ENCODE data around the gene SLC1A3.
A peak's percentile ranks its signal among the peaks of the same experiment; 100 is the strongest.
"Not testable (repeated sequence)": the region's sequence is repeated elsewhere in the genome, so short reads cannot be mapped to it uniquely, and the experiment has no call there.

The SLC1A3 gene

DNA sequence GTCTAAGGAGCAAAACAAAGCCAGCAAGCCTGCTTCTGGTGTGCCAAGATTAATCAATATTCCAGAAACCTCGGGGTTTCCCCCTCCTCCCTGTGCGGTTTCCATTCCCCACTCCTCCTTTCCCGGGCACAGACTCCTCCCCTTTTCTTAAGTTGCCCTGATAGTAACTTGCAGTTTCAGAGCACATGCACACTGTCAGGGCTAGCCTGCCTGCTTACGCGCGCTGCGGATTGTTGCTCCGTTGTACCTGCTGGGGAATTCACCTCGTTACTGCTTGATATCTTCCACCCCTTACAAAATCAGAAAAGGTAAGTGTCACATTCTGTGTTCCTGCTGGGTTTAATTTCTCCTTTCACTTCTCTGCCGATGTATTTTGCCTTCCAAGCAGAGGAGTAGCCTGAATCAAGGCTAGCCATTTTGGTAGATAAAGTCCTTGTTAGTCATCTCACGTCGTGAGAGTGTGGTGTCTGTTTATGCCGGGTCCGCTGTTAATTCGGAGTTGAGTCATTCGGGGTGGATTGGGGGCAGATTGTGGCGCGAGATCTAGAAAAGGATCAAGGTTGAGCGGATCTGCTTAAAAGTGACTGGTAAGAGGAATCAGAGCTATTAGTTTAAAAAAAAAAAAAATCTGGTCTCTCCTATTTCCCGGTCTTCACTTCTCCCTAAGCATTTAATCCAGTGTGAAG is at the start of gene SLC1A3:
TSS of gene SLC1A3 (plus strand) at position 179 of the 686 bp plus-strand sequence. CDS start 1,818 bp downstream, outside the sequence.
- DNase-seq = peak; percentile 73

DNA sequence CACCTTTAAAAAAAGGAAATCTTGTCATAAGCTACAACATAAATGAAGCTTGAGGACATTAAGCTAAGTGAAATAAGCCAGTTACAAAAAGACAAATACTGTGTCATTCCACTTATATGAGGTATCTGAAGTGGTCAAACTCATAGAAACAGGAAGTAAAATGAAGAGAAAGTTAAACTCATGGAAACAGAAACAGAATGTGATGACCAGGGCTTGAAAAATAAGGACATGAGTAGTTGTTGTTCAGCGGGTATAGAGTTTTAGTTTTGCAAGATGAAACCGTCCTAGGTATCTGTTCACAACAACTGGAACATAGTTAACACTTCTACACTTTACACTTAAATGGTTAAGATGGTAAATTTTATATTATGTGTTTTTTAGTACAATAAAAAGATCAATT is 47.8 kb upstream of the SLC1A3 start:
- no peak for DNase-seq

DNA sequence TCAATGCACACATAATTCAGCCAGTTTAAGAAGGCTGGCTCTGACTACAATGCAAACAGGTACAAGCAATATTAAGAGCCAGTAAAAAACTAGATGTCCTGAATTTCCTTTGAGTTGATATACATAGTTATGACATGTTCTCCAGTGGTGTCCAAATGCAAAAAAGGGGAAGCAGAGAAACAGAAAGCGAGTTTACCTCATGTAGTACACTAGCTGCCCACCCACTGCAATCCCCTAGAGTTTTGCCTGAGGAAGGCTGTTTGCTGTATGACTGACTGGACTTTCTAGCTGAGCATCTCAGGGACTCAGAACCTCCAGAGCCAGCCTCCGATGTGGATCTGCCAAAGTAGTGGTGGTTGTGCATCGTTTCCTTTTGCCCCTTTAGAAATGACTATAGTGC is 44.8 kb upstream of the SLC1A3 start:
- DNase-seq = no peak

DNA sequence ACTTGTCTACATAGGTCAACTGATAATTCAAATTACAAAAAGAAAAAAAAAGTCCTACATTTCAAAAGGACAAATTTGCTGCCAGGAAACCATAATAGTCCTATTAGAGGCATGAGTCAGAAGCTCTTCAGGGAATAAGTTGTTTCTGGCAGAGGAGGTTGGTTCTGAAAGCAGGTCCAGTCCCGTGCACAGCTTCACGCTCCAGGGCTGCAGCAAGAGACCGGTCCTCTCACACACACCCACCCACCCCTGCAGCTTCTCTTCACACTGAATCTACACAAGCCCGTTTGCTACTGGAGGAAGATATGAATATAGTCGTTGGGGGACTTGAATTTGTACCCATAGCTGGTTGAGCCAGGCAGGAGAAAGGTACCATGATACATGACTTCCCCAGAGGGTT is 36.9 kb upstream of the SLC1A3 start:
- DNase-seq = no peak

DNA sequence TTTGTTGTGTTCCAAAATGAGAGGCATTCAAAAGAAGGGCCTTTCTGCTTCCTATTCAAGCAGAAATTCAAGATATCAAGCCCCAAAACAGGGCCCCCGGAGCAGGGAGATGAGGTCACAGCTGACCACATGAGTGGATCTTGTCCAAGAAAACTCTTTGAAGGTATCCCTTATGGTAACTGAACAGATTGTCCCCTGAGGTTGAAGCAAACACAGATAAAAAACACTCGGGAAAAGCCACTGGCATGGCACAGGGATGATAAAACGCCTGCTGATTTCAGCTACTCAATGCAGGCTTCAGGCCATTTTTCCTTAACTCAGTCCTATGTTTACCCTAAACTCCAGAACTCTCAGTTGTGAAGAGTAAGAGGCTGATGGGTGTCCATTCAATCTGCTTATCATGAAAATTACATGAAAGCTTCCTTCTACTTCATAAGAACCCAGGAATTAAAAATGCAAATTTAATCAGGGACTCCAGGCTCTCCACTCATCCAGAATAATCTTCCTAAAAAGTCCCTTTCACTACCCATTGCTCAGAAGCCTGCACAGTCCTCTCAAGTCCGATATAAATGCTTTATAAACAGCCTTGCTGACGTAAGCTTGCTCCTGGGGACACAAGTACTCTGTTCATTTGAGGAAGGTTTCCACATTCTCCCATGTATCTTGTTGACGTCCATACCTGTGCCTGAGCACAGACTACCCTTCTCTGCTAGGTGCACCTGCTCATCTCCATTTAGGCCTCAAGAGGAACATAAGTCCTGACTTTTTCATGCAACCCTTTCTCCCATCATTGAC is 35.9 kb upstream of the SLC1A3 start:
- peak; percentile 12 for DNase-seq

DNA sequence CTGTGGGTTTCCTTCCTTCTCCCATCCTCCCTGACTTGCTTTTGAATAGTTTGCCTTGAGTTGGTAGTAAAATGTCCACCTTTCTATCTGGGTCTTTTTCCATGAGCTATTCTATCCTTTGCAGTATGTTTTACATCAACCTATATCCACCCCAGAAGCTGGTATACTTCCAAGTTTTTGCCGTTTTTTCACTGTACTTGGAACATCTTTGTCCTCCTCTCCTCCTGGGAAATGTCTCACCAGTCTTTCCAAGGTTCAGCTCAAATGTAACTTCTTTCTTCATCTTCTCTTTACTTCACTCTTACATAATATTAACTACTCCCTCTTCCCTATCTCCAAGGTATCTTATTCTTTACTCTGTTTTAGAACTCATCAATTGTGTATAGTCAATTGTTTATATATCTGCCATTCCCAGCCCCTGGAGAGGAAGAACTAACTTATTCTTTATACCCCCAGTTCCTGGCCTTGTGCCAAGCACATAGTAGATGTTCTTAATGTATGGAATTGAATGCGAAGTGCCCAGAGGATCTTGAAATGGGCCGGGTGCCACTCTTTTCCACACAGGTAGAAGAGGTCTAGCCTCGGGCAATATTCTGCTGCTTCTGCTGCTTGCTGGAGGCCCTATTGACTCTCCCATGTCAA is 34.9 kb upstream of the SLC1A3 start:
- DNase-seq = no peak

DNA sequence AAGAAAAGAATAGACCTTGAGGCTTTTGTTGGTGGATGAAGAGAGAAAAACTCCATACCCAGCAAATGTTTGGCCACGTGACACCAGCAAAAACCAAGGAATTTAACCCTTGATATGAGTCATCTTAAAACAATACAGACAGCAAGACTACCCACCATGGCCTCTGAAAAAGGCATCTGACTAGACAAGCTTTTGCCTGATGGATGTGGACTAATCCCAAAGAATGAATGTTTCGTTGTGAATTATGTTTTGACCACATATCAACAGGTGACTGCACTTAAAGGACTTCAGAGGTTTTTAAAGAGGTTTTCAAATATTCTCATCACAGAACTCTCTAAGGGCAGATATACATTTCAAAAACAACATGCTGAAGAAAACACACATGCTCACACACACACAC is 33.0 kb upstream of the SLC1A3 start:
- peak; percentile 81 for DNase-seq

DNA sequence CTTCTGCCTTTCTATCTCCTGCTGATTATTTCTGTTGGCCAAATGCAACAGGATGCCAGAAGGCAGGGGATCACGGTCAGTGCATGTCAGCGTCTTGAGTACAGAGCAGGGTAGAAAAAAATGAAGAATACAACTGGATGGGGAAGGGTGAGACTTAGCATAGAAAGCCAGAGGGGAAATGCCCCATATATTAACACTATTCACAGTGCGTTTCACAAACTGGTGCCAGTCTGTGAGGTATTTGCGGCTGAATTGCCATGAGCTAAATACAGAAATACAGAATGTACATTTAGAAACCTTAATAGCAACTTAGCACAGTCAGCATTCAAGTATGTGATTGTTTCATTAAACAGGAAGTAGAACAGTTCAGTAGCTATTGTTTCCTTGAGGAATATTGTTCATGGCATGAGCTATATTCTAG is 31.0 kb upstream of the SLC1A3 start:
- peak; percentile 79 for DNase-seq

DNA sequence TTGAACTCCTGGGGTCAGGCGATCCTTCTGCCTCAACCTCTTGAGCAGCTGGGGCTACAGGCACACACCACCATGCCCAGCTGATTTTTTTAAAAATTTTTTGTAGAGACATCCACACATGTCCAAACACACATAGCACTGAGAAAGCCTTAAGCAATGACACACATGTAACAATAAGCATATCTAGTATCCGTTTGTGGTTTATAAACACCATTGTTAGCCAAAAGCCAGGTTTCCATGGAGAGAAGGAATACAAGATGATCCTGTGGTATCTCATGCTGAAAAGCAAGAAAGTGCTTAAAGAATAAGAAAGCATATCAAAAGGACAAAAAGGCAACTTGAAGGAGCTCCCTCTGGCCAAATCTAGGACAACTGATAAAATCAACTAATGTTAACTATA is 29.7 kb upstream of the SLC1A3 start:
- no peak for DNase-seq

DNA sequence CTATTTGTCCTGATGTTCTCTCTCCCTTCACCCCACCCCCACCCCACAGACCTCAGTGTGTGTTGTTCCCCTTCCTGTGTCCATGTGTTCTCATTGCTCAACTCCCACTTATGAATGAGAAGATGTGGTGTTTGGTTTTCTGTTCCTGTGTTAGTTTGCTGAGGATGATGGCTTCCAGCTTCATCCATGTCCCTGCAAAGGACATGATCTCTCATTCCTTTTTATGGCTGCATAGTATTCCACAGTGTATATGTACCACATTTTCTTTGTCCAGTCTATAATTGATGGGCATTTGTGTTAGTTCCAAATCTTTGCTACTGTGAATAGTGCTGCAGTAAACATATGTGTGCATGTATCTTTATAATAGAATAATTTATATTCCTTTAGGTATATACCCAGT is 26.5 kb upstream of the SLC1A3 start:
- not testable (repeated sequence) for DNase-seq

DNA sequence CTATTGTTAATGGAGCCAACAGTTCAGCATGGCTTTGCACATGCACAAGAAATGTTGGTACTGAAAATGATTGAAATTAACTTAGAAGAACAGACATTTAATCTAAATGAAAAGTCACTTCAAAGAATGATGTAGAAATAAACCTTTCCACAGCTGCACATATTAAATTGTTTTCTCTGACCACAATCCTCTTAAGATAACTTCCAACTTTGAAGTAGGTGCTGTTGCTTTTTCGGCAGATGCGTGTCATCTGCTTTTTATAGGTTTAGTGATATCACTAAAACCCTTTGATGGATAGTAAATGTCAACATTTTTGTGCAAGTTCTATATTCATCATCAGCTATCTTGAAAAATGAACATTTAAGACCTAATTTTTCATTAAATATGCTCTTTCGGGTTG is 25.3 kb upstream of the SLC1A3 start:
- no peak for DNase-seq

DNA sequence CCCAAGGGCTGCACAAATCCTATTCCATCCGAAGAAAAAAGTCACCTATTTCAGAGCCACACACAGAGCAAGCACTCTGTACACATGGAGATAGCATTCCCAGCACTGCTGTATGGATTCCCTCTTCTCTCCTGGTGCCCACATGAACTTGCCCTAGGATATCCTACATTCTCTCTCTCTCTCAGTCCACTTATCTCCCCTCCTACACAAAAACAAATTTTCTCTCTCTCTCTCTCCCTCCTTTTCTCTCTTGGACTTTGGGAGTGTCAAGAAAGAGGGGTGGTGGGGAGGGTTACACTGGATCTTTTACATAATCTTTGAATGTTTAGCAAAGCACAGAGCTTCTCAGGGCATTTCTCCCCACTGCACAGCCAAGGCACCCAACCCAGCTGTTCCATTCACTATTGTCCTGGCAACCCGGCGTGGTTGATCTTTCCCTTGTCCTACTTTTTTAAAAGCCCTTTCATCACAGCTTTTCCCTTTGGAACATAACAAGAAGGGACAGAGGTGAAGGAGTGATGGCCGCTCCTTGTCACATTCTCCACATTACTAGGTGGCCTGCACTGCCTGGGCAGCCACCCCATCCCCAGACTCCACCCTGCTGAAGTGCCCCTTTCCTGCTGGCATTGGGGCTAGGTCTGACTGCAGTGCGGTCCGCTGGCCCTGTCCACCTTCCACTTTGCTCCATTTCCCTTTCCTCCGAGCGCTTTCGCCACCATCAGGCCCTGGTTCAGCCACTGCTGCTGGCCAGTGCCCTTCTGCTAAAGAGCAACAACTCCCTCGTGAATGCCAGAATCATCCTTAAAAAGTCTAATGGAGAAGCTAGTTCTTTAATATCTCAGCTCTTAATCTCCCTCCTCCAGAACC is 22.2 kb upstream of the SLC1A3 start:
- no peak for DNase-seq

DNA sequence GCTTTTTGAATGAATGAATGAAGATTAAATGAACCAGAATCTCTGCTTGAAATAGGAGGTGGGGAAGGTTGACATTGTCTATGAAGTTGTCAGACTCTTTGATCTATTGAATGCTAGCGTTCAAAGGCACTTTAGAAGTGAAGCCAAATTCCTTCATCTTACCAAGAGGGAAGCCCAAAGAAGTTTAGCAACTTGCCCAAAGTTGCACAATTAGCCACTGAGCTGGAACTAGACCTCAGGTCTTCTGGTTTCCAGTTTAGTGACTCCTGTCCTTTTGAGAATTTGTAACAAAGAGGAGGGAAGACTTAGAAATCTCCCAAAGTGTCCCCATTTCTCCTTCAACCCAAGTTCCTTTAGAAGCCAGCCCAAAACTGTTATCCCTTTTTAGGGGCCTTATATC is 20.7 kb upstream of the SLC1A3 start:
- no peak for DNase-seq

DNA sequence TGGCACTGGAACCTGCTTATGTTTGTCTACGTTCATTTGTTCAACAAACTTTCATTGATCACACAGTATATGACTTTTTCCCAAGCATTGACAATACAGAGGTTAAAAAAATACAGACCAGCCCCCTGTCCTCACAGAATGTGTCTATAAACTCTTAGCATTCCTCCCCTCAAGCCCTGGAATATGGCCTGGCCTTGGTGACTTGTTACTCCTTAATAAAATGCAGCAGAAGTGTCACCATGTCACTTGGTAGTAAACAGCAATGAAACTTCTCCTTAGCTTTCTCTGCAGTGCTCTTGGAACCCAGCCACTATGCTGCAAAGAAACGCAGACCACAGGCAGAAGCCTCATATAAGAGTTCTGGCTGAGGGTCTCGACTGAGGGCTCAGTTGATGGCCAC is 19.1 kb upstream of the SLC1A3 start:
- DNase-seq = no peak

DNA sequence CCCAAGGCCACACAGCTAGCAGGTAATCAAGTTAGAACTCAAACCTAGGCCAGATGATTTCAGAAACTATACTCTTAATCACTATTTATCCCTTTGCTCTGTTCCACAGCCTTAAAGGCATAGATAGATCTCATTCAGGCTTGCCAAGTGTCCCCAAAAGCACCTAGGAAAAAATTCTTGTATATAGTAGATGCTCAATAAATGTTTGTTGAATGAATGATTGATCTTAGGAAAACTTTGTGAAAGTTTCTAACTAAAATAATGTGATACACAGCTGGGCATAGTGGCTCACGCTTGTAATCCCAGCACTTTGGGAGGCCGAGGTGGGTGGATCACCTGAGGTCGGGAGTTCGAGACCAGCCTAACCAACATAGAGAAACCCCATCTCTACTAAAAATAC is 16.7 kb upstream of the SLC1A3 start:
- not testable (repeated sequence) for DNase-seq

DNA sequence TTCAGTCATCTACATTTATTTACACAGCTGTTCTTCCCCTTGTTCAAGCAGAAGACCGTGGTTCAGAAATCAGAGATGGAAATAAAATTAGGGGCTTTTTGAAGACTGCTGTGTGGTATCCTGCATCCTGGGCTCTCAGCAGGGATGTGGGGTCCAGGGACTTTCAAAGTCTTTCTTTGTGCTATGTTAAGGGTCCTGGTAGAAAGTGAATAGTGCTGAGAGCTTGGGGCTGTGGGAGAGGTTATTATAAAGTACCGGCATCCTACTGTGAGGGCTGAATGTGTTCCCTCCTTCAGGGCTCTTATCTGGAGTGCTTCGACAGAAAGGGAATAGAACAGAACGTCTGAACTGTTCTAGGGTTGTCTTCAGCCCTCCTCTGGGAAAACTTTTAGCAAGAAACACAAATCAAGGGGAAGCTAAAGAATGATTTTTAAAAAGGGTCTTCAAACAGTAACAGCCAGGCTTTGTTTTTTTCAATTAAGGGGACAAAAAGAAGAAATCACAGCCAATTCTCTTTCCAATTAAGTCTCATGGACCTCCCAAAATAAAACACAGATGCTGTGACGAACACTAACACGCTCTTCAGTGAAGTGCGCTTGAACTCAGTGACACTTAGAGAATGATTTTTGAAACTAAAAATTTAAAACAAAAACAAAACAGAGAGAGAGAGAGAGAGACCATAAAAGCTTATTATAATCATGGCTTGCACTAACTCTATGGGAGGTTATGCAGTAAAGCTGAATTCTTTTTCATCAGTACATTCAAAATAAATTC is 15.7 kb upstream of the SLC1A3 start:
- no peak for DNase-seq

DNA sequence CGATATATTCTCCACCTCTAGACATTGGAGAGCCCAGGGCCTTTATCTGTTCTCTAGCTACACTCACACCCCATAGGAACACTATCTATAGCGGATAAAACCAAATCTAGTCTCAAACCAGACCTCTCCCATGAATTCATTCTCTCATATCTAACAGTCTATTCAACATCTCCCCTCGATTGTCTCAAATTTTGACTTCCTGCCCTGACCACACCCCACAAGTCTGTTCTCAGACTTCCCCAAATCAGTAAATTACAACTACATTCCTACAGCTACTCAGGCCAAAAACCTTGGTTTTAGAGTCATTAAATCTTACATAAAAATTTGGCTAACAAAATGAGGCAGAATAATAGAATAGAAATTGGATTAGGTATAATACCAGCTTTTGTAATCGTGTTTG is 12.5 kb upstream of the SLC1A3 start:
- no peak for DNase-seq

DNA sequence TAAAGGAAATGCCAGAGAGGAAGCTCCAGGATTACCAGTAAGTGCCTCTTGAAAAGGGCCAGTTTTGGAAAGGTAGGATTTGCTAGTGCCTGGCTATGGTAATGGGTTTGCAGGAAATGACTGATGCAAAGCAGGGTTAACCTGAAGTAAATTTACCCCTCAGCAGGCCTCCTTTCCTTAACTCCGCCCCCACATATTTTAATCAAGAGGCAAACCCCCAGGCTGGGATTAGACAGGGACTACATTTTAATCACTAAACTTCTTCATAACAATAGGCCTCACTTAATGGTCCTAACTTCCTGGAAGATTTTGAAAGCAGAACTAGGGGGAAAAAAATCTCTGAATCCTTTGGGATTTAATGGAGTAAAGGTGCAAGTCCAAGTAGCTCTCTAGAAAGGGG is 10.2 kb upstream of the SLC1A3 start:
- DNase-seq = no peak

DNA sequence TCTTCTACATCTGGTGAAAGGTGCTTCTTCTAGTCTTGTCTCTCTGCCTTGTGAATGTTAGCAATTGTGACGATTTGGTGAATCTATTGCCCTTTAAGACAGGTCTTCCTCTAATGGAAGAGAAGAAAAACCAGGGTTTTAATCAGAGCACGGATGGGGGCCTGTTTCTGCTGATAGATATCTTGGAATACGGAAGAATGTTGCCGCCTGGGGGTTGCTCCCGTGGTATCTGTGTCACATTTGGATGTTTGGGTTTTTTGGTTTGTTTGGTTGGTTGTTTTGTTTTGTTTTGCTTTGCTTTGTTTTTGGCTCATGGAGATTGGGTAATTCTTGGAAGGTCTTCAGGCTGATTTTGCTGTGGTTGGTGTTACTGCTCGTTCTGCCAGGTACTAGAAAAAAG is 9.7 kb upstream of the SLC1A3 start:
- DNase-seq = no peak

DNA sequence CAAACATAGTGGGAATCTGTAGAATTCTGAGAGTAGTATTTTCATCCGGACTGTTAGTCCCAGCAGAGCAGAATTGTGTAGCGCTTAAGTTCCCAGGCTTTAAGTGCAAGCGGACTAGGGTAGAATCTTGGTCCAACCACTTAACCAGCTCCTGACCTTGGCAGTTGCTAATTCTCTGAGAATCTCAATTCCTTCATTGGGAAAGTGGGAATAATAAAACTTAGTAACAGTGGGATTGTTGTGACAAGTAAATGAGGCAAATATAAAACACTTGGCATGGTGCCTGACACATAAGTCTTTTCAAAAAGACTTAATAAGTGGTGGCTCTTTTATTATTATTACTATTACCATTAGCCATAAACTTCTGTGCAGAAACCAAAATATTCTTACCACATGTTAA is 8.4 kb upstream of the SLC1A3 start:
- no peak for DNase-seq

DNA sequence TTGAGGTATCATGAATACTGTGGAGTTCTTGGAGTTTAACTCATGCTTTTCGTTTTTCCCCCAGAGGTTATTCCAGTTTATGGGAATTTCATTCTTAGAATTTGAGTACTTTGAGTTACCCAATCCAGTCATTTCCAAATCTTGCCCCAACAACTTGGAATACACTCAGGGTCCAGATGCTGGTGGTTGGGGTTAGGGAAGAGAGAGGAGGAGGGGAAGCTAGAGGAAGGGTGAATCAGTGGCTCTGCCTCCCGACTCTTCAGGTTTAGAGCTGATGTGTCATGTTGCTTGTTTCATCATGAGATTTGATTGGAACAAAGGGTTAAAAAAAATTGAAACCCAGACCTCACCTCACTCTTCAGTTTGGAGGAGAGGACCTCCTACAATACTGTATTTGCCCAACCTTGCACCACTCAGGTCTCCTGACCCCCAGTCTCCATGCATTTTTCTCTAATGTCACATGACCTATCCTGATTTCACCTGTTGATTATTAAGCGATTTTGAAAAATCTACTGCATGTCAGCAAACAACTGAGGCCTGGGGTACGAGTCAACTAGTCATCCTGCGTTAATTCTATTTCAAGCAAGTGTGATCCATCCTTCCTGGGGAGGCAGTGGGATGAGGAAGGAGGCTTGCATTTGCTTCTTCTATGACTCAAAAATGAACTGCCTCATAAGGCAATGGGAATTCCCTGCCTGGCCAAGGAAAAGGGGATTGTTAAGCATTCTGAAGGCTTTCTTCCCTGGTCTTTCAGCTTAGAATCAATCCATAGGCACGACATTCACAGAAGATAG is 6.2 kb upstream of the SLC1A3 start:
- peak; percentile 66 for DNase-seq
